H1 (cell line): ENCODE data around the gene GPR21. TPM values are rescaled to one million over a fixed set of nuclear protein-coding genes. Genes with fewer than 3 reads are reported as not detected.

Experiments used
- CTCF ChIA-PET: fragments of 300-600 bp; sonication (Branson Sonifier 250); formaldehyde crosslinking; loops from one replicate; lab custom pipeline; 2021; ENCODE audit not compliant: partially characterized antibody; lab: Charles Lee
- POLR2A ChIA-PET: fragments of 300-600 bp; sonication (Branson Sonifier 250); formaldehyde crosslinking; loops from one replicate; lab custom pipeline; 2021; ENCODE audit warnings: inconsistent platforms; ENCODE audit not compliant: partially characterized antibody; lab: Charles Lee
- DNase-seq, 2 experiments: peaks; one replicate each; pipeline versions ENCODE4 v3.0.0 to v3.0.0-alpha.2; 2010 to 2022; ENCODE audit warnings: low spot score in 2 of 2, low read depth in 1 of 2, mixed read lengths in 1 of 2
- FAIRE-seq: peaks from 2 replicates; lab custom pipeline; 2011; peaks lifted over from hg19 to GRCh38; lab: Jason Lieb, UNC
- H2AFZ ChIP-seq: 2 replicates; pipeline ENCODE4 v1.8.1; 2012; ENCODE audit warnings: low read length, inconsistent platforms
- H2AK5ac ChIP-seq: 2 replicates; pipeline ENCODE4 v1.6.1; 2013; ENCODE audit warnings: low read depth, low read length
- H2BK120ac ChIP-seq: replicated peaks from 2 replicates; pipeline ENCODE3; 2013; ENCODE audit warnings: low read depth, low read length, inconsistent platforms
- H2BK12ac ChIP-seq: 2 replicates; pipeline ENCODE4 v1.6.1; 2013; ENCODE audit warnings: low read depth, low read length
- H2BK15ac ChIP-seq: 2 replicates; pipeline ENCODE4 v1.6.1; 2013; ENCODE audit warnings: low read length
- H2BK20ac ChIP-seq: 2 replicates; pipeline ENCODE4 v1.6.1; 2013; ENCODE audit warnings: low read length
- H2BK5ac ChIP-seq: 2 replicates; pipeline ENCODE4 v1.6.1; 2013; ENCODE audit warnings: low read depth, low read length
- H3K14ac ChIP-seq: 2 replicates; pipeline ENCODE4 v1.6.1; 2013; ENCODE audit warnings: inconsistent platforms; ENCODE audit not compliant: insufficient read length
- H3K18ac ChIP-seq: 2 replicates; pipeline ENCODE4 v1.6.1; 2013; ENCODE audit warnings: low read length; ENCODE audit errors: extremely low read depth
- H3K23ac ChIP-seq: 2 replicates; pipeline ENCODE4 v1.6.1; 2013; ENCODE audit warnings: inconsistent platforms; ENCODE audit not compliant: insufficient read length
- H3K23me2 ChIP-seq: 2 replicates; pipeline ENCODE4 v1.6.1; 2013; ENCODE audit warnings: low read depth, low read length
- H3K27ac ChIP-seq: 2 replicates; pipeline ENCODE4 v1.6.1; 2011; ENCODE audit warnings: low read depth, low read length, inconsistent platforms
- H3K27me3 ChIP-seq, 4 experiments: replicated peaks in 1 of 4; 1 replicate in 1 of 4; 2 replicates in 3 of 4; pipeline versions ENCODE4 v1.6.1 to v1.8.1; 2011 to 2013; ENCODE audit warnings: low read length in 3 of 4, mild to moderate bottlenecking in 3 of 4, inconsistent platforms in 2 of 4, mixed read lengths in 2 of 4, moderate library complexity in 1 of 4; ENCODE audit not compliant: control insufficient read depth in 3 of 4, insufficient read depth in 3 of 4; ENCODE audit errors: extremely low read depth in 1 of 4
- H3K36me3 ChIP-seq, 4 experiments: 2 replicates each; pipeline versions ENCODE4 v1.6.1 to v1.8.1; 2011 to 2013; ENCODE audit warnings: mild to moderate bottlenecking in 4 of 4, low read length in 3 of 4, moderate library complexity in 2 of 4, control low read depth in 1 of 4, inconsistent platforms in 1 of 4; ENCODE audit not compliant: insufficient read depth in 4 of 4, control insufficient read depth in 2 of 4
- H3K4ac ChIP-seq: replicated peaks from 2 replicates; pipeline ENCODE3; 2013; ENCODE audit warnings: low read length, low read depth, mixed read lengths, inconsistent platforms; ENCODE audit not compliant: insufficient read length
- H3K4me1 ChIP-seq, 4 experiments: replicated peaks in 1 of 4; 1 replicate in 1 of 4; 2 replicates in 3 of 4; pipeline versions ENCODE4 v1.6.1 to v1.8.1; 2011 to 2013; ENCODE audit warnings: low read length in 3 of 4, inconsistent platforms in 2 of 4, mixed read lengths in 1 of 4; ENCODE audit not compliant: insufficient read depth in 4 of 4, control insufficient read depth in 3 of 4
- H3K4me2 ChIP-seq, 2 experiments: 2 replicates each; pipeline versions ENCODE4 v1.6.1 to v1.8.1; 2011 to 2013; ENCODE audit warnings: low read depth in 2 of 2, low read length in 2 of 2, control low read depth in 1 of 2, inconsistent platforms in 1 of 2, mild to moderate bottlenecking in 1 of 2; ENCODE audit not compliant: insufficient read depth in 1 of 2
- H3K4me3 ChIP-seq, 4 experiments: fragments of 200-600, 300-600 bp in 1 of 4; sonication (generic), shearing (Covaris generic), sonication (Bioruptor Twin) in 1 of 4; 2 replicates each; pipeline versions ENCODE4 v1.5.1 to v1.8.1; 2011 to 2016; ENCODE audit warnings: low read length in 4 of 4, low read depth in 3 of 4, control low read depth in 2 of 4, inconsistent platforms in 2 of 4, mild to moderate bottlenecking in 2 of 4, mixed read lengths in 1 of 4, moderate library complexity in 1 of 4; ENCODE audit not compliant: insufficient read depth in 2 of 4; ENCODE audit errors: extremely low read depth in 1 of 4
- H3K56ac ChIP-seq: replicated peaks from 2 replicates; pipeline ENCODE3; 2013; ENCODE audit warnings: low read depth, mild to moderate bottlenecking, mixed read lengths, low read length, inconsistent platforms; ENCODE audit not compliant: insufficient read length
- H3K79me1 ChIP-seq: 2 replicates; pipeline ENCODE4 v1.6.1; 2013; ENCODE audit warnings: low read depth, low read length, control low read depth
- H3K79me2 ChIP-seq, 2 experiments: 2 replicates each; pipeline versions ENCODE4 v1.6.1 to v1.8.1; 2012 to 2013; ENCODE audit warnings: low read length in 2 of 2, mild to moderate bottlenecking in 2 of 2, inconsistent platforms in 1 of 2; ENCODE audit not compliant: insufficient read depth in 2 of 2, control insufficient read depth in 1 of 2
- H3K9ac ChIP-seq, 4 experiments: replicated peaks in 1 of 4; 1 replicate in 1 of 4; 2 replicates in 3 of 4; pipeline versions ENCODE4 v1.6.1 to v1.8.1; 2011 to 2013; ENCODE audit warnings: low read depth in 3 of 4, low read length in 3 of 4, control low read depth in 2 of 4, mild to moderate bottlenecking in 2 of 4, moderate library complexity in 2 of 4, inconsistent platforms in 1 of 4; ENCODE audit errors: extremely low read depth in 1 of 4
- H3K9me3 ChIP-seq, 2 experiments: 2 replicates each; pipeline versions ENCODE4 v1.6.1 to v1.8.1; 2012 to 2013; ENCODE audit warnings: mild to moderate bottlenecking in 2 of 2, moderate library complexity in 2 of 2, control low read depth in 1 of 2, inconsistent platforms in 1 of 2, low read depth in 1 of 2, low read length in 1 of 2, mixed read lengths in 1 of 2; ENCODE audit not compliant: insufficient read depth in 2 of 2
- H4K20me1 ChIP-seq, 2 experiments: replicated peaks in 1 of 2; 2 replicates each; pipeline versions ENCODE3 to v1.8.1; 2011 to 2013; ENCODE audit warnings: inconsistent platforms in 2 of 2, low read length in 2 of 2, mild to moderate bottlenecking in 1 of 2; ENCODE audit not compliant: insufficient read depth in 2 of 2, control insufficient read depth in 1 of 2
- H4K5ac ChIP-seq: 2 replicates; pipeline ENCODE4 v1.6.1; 2013; ENCODE audit warnings: low read length, low read depth, mixed read lengths, inconsistent platforms; ENCODE audit not compliant: insufficient read length
- H4K8ac ChIP-seq: 2 replicates; pipeline ENCODE4 v1.8.0; 2013; ENCODE audit warnings: mild to moderate bottlenecking, moderate library complexity, low read length, inconsistent platforms; ENCODE audit not compliant: insufficient read depth; ENCODE audit errors: extremely low read depth
- H4K91ac ChIP-seq: replicated peaks from 2 replicates; pipeline ENCODE3; 2013; ENCODE audit warnings: low read length, mixed read lengths, inconsistent platforms; ENCODE audit not compliant: insufficient read length
- SIN3A ChIP-seq, 2 experiments: IDR thresholded peaks in 1 of 2; conservative IDR thresholded peaks in 1 of 2; 2 replicates each; pipeline ENCODE4 v1.6.1; 2011 to 2012; ENCODE audit warnings: low read length in 2 of 2, improper control_type of control experiment in 1 of 2, low read depth in 1 of 2, mild to moderate bottlenecking in 1 of 2
- whole genome bisulfite sequencing, 2 experiments: shearing (Covaris generic) in 1 of 2; methylation state at CpG; one replicate each; pipeline versions ENCODE4 v1.1.6 to v1.1.7; 2013 to 2015; ENCODE audit warnings: low lambda C conversion rate in 2 of 2, mixed read lengths in 2 of 2, inconsistent platforms in 1 of 2, low coverage in 1 of 2, missing lambda C conversion rate in 1 of 2; ENCODE audit not compliant: insufficient replicate concordance in 2 of 2, insufficient coverage in 1 of 2, insufficient read length in 1 of 2; ENCODE audit errors: extremely low coverage in 1 of 2, missing lambda C conversion rate in 1 of 2; 5-methylcytosine and 5-hydroxymethylcytosine counted together
- polyA plus RNA-seq, 7 experiments: library from polyadenylated mRNA; depleted of rRNA in 3 of 7; stranded (reverse) in 5 of 7; unstranded in 2 of 7; fragments of >200 nt in 5 of 7; fragments of 200-250 nt in 2 of 7; gene quantifications; 1 replicate in 5 of 7; 2 replicates in 1 of 7; 4 replicates in 1 of 7; pipeline versions ENCODE4 v1.2.1 to v1.2.3, GENCODE V29; 2011 to 2013; ENCODE audit warnings: missing spikeins in 2 of 7, mixed read lengths in 2 of 7
- total RNA-seq: library from RNA; stranded (reverse); fragmentation: NEBNext Ultra II Directional; extraction: Animal tissue kit (Norgen Biotek cat#: 25700); gene quantifications from 2 replicates; pipeline ENCODE4 v1.2.1, GENCODE V29; 2021
- TF ChIP-seq, protein P1 (sequence below): IDR thresholded peaks from 2 replicates; pipeline ENCODE4 v1.6.1; 2012; ENCODE audit warnings: inconsistent platforms

Gene GPR21
- total and polyA plus RNA-seq, 2 of the 8 experiments (the other 6 are each of a cell fraction or from before 2014, with no cell fraction given) = 0.58 to 0.71 TPM

- Histone ChIP-seq H3K56ac (no peak overlapping the region), H3K4me1 (no peaks in the 10 kb centered on the region), H3K14ac (no peak overlapping the region), H4K5ac (no peak overlapping the region), H2BK15ac (no peak overlapping the region), H2BK5ac (no peak overlapping the region), H3K4me2 (no peak overlapping the region), H3K4ac (no peak overlapping the region), H3K18ac (no peak overlapping the region), H4K20me1 (peaks cover 0 to 1% of the 10 kb centered on the region in 2 experiments), H3K27me3 (no peaks in the 10 kb centered on the region), H3K23me2 (no peaks in the 10 kb centered on the region), H4K8ac (no peak overlapping the region), H2AFZ (no peak overlapping the region), H4K91ac (no peak overlapping the region), H3K9me3 (no peaks in the 10 kb centered on the region), H3K36me3 (peaks cover 0 to 4% (median 0%) of the 10 kb centered on the region in 4 experiments; a peak in 3 of 8 replicates), H3K79me2 (no peaks in the 10 kb centered on the region), H2BK12ac (no peak overlapping the region), H3K27ac (no peak overlapping the region), H2BK20ac (no peak overlapping the region), H3K4me3 (no peak overlapping the region), H3K9ac (no peak overlapping the region), H2AK5ac (no peak overlapping the region), H3K79me1 (no peaks in the 10 kb centered on the region), H2BK120ac (no peak overlapping the region), H3K23ac (no peak overlapping the region)
- CTCF ChIA-PET = interaction anchor here (0.6 to 1.7 kb wide), 3 partner anchors 12 to 252 kb away, joined by 3 to 5 read pairs (median 4); no protein-coding TSS in a partner anchor
- DNase-seq (no peak), FAIRE-seq (no peak)
- 90% methylated on average over 2 of the region's 2 CpGs; no CpG with 5 or more reads in 1 of the 2 experiments for WGBS, 2 experiments
- no peak for TF ChIP-seq SIN3A (conservative IDR thresholded peaks at IDR 0.05 in 1 of 2, IDR thresholded peaks at IDR 0.05 in 1 of 2; ENCODE audit: low read depth in 1 of 2, low read length in 2 of 2)
- TF ChIP-seq, protein P1, sequence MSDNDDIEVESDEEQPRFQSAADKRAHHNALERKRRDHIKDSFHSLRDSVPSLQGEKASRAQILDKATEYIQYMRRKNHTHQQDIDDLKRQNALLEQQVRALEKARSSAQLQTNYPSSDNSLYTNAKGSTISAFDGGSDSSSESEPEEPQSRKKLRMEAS = no peak
- POLR2A ChIA-PET = no interaction called here
Observed at GRCh38 chr9:123041489-123041888, 8.0 kb downstream of the GPR21 start.
